MG63 (cell line): ENCODE measurements around the gene HIVEP1. TPM values are rescaled to one million over a fixed set of nuclear protein-coding genes. Genes with fewer than 3 reads are reported as not detected.
"Not testable (repeated sequence)": the region's sequence is repeated elsewhere in the genome, so short reads cannot be mapped to it uniquely, and the experiment has no call there.

Experiments used
- DNase-seq: peaks from one replicate; pipeline ENCODE4 v3.0.0-alpha.2; 2020
- H3K27me3 ChIP-seq: fragments of 250-450 bp; sonication (Bioruptor Pico); 2 replicates; pipeline ENCODE4 v1.5.1; 2020; ENCODE audit warnings: mild to moderate bottlenecking, moderate library complexity
- H3K36me3 ChIP-seq: fragments of 250-450 bp; sonication (Bioruptor Pico); 2 replicates; pipeline ENCODE4 v1.5.1; 2020; ENCODE audit warnings: mild to moderate bottlenecking, moderate library complexity
- H3K4me3 ChIP-seq: fragments of 250-450 bp; sonication (Bioruptor Pico); 2 replicates; pipeline ENCODE4 v1.5.1; 2020; ENCODE audit warnings: mild to moderate bottlenecking, moderate library complexity
- H3K9me3 ChIP-seq: fragments of 250-450 bp; sonication (Bioruptor Pico); 2 replicates; pipeline ENCODE4 v1.5.1; 2020; ENCODE audit warnings: mild to moderate bottlenecking, moderate library complexity
- total RNA-seq: library from RNA; depleted of rRNA; stranded (reverse); fragments of >200 nt; shearing (Covaris generic); gene quantifications from 2 replicates; pipeline ENCODE4 v1.2.3, GENCODE V29; 2014; ENCODE audit warnings: low replicate concordance

Gene HIVEP1
- total RNA-seq, 1 experiment from 2014 or later: 3.1 TPM

DNA sequence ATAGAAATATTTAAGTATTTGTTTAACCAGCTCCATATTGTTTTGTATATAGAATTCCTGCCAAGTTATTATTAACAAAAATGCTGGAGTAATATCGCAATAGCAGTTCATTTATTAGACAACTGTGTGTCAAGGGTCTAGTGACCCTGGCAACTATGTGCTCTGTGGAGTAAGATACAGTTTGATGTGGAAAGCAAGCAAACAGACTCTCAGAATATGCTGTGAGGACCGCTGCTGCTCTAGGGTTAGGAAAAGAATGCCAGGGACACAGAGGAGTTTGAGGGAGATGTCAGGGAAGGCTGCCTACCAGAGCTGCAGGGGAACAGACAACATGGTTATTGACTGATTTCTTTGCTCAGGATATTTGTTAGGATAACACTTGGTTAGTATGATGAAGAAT, 71.2 kb downstream of the HIVEP1 start:
- DNase-seq: no peak
- no peaks in the 10 kb centered on the region for H3K27me3 ChIP-seq

DNA sequence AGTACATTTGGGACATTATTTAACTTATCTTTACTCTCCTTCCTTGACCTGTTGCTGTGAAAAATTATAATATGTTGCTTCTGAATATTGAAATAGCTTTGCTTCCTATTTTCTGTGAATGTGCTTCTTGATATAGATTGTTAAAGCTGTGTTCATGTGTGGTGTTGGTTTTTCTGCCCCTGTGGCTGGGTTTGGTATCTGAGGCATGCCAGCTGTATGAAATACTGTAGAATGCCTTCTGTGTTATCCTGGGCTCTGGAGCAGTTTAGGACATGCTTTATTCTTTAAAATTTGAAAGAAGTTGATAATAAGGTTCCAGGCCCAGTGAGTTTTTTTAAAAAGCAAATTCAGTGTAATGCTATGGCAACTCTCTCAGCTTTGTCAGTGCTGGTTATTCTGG, 71.7 kb downstream of the HIVEP1 start:
- no peak for DNase-seq
- H3K36me3 ChIP-seq: no peaks in the 10 kb centered on the region
- no peaks in the 10 kb centered on the region for H3K9me3 ChIP-seq
- H3K27me3 ChIP-seq: no peaks in the 10 kb centered on the region
- no peak overlapping the region for H3K4me3 ChIP-seq

More for the DNA sequence above, 71.2 kb downstream of the HIVEP1 start:
- Histone ChIP-seq H3K4me3 (no peak overlapping the region), H3K9me3 (no peaks in the 10 kb centered on the region), H3K36me3 (no peaks in the 10 kb centered on the region)

DNA sequence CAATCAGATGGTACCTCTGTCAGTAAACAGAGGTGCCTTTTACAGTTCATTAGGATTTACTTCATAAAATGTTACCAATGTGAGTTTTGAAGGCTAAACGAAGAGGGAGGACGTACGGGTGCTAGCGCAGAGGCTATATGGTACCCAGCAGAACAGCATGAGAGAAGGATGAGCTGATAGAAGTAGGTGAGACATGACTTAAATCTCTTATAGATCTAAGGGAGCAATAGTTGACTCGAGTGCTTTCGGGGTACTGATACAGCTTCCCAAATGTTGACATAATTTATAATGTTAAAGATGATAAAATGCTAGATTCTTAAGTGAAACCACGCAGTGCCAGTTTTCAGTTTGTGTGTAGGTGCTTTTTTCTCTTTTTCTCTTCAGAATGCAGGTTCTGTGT, 72.6 kb downstream of the HIVEP1 start:
- no peak for DNase-seq
- Histone ChIP-seq H3K27me3 (no peaks in the 10 kb centered on the region), H3K4me3 (no peak overlapping the region), H3K9me3 (no peaks in the 10 kb centered on the region), H3K36me3 (no peaks in the 10 kb centered on the region)

DNA sequence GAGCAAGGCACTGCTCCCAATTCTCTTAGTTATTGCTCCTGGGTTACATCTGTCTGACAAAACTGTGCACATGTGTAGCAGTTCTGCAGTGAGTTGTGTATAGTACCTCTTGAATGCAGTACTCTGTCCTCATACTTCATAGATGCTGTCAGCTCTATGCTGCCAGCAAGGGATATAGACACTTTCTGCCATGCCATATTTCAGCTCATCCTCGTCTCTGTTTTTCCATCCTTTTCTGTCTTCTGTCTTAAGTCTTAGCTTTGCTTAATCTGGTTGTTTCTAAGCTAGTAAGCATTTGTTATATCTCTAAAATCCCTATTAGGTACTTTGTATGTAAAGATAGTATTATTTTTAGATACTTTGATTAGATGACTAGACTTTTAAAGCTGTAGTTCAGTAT, 76.4 kb downstream of the HIVEP1 start:
- no peaks in the 10 kb centered on the region for H3K9me3 ChIP-seq
- no peaks in the 10 kb centered on the region for H3K27me3 ChIP-seq
- peaks cover 10% of the 10 kb centered on the region; the same call in 1 of the 2 replicates for H3K36me3 ChIP-seq
- no peak overlapping the region for H3K4me3 ChIP-seq
- no peak for DNase-seq

DNA sequence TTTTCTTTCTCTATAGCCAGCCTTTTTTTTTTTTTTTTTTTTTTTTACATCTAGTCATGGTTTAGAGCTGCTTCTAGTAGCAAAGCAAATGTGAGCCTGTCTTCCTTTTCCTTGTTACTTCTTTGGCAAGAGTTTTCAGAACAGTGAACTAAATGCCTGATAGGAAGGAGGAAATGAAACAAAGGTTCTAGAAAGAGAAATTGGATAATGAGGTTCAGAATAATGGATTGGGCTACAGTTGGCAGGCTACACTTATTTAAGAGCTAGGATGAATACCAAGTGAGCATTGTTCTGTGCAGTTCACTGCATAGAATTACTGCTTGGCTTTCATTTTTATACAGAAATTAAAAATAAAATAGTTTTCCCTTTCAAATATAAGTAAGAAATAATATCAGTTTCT, 78.6 kb downstream of the HIVEP1 start:
- Histone ChIP-seq H3K27me3 (no peaks in the 10 kb centered on the region), H3K9me3 (no peaks in the 10 kb centered on the region), H3K4me3 (no peak overlapping the region), H3K36me3 (peaks cover 10% of the 10 kb centered on the region; the same call in 1 of the 2 replicates)
- no peak for DNase-seq

DNA sequence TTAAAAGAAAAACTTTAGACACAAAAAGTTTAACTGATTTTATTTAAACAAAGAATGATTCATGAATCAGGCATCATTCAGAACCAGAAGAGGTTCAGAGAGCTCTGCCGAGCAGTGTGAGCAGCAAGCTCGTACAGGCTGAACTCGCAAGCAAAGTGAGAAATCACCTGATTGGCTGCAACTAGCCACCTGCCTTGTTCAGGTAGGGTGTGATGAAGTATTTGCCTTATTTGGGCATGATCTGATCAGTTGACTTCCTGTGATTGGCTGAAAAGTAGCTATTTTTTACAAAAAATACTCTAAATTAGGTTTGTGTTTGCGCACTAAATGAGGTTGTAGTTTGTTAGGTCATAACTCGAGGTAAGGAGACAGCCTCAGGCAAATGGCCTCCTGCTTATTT, 80.7 kb downstream of the HIVEP1 start:
- Histone ChIP-seq H3K27me3 (no peaks in the 10 kb centered on the region), H3K9me3 (no peaks in the 10 kb centered on the region), H3K4me3 (no peak overlapping the region), H3K36me3 (peaks cover 10% of the 10 kb centered on the region; the same call in 1 of the 2 replicates)
- DNase-seq: no peak

DNA sequence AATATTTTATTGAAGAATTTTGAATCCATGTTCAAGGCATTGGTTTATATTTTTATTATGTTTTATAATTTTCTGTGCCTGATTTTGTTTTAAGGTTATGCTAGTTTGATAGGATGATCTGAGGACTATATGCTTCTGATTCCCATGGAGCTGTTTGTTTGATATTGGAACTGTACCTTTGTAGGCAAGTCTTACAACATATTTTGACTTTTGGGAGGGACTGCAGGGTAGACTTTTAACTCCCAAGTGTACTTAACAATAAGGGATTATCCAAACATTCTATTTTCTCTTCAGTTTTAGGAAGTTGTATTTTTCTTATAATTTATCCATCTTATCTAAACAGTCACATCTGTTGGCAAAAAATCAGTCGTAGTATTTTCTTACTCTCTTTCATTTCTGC, 82.6 kb downstream of the HIVEP1 start:
- Histone ChIP-seq H3K4me3 (no peak overlapping the region), H3K36me3 (peaks cover 10% of the 10 kb centered on the region; the same call in 1 of the 2 replicates), H3K9me3 (no peaks in the 10 kb centered on the region), H3K27me3 (no peaks in the 10 kb centered on the region)
- no peak for DNase-seq

DNA sequence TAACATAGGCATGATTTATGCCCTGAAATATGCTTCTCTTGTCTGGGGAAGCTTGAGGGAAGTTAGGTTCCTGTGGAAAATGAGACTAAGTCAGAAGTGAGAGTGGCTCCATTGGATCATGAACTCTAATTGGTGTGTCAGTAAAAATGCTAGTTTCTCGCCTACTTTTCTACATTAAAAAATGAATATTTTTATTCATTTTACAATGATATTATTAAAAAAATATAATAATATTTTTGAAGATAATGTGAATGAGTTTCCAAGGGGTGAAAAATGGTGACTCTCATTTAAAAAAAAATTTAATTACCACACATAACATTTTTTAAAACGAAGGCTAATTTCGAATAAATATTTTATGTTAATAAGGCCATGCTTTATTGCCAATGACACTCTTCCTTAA, 84.2 kb downstream of the HIVEP1 start:
- H3K4me3 ChIP-seq: no peak overlapping the region
- DNase-seq: no peak
- no peaks in the 10 kb centered on the region for H3K9me3 ChIP-seq
- no peaks in the 10 kb centered on the region for H3K27me3 ChIP-seq
- H3K36me3 ChIP-seq: peaks cover 8% of the 10 kb centered on the region; the same call in 1 of the 2 replicates

DNA sequence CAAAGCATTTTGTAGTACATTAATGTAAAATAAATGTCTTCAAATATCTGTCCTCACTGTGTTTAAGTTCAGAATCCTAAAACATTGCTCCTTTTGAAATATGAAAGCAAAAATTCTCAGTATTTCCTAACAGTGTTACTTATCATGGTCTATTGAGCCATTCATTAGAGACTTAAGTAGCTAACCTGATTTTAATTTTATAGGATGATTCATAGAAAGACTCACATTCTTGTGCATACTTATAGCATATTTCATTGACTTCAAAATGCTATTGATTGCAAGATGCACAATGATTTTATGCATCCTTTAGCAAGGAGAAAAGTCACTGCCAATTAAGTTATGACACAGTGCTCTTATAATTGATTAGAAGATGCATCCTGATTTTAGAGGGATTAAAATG, 85.7 kb downstream of the HIVEP1 start:
- no peak for DNase-seq
- Histone ChIP-seq H3K9me3 (no peaks in the 10 kb centered on the region), H3K4me3 (no peak overlapping the region), H3K27me3 (no peaks in the 10 kb centered on the region), H3K36me3 (no peaks in the 10 kb centered on the region)

DNA sequence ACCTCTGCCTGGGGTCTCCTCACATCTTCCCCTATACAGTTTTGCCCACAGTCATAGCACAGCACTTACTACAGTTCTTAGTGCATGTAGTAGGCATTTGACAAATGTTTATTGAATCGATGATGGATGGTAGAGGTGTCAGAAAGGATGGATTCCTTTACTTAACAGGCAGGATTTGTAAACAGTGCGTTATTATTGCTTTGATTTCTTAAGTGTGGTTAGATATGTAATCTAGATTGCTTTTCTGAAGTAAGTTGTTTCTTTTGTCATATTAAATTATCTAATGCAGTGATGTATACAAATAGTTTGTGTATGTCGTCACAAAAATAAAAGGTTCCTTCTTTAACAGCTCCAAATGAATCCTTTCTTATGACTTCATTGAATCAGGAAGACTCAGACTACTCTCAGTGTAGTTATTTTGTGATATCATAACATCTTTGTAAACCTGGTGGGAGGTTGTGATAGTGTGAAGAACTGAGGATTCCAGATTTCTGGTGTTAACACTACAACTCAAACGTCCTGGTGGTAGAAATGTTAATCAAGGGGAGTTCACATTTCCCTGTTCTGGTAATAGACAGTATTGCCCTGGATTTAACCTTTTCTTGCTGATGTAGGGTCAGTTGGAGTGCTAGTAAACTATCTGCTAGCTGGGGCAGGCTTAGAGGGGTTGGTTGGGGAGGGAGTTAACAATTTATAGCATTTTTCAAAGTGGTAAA, 87.7 kb downstream of the HIVEP1 start:
- no peak for DNase-seq
- Histone ChIP-seq H3K27me3 (no peaks in the 10 kb centered on the region), H3K9me3 (0 out of 2 replicates have a peak, but pooled peaks cover under 1% of the 10 kb centered on the region), H3K36me3 (no peaks in the 10 kb centered on the region), H3K4me3 (no peak overlapping the region)

DNA sequence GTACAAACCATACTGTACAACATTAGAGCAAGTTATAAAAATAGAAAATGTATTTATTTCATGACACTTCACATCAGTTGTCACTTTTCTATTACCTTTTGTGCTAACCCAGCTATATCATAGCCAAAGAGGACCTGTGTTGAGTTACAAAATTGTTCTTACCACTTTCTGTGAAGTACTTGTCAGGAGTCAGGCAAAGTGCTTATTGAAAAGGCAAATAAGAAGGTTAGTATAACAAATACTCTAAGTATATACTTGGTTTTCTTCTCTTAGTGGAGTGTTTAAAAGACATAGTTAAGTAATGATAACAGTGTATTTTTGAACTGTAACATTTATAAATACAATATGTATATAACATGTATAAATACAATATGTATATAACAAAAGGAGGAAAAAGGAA, 88.9 kb downstream of the HIVEP1 start:
- no peaks in the 10 kb centered on the region; the same call in 1 of the 2 replicates for H3K36me3 ChIP-seq
- H3K4me3 ChIP-seq: no peak overlapping the region
- peaks cover 4% of the 10 kb centered on the region; the same call in 1 of the 2 replicates for H3K9me3 ChIP-seq
- no peak for DNase-seq
- H3K27me3 ChIP-seq: no peaks in the 10 kb centered on the region

DNA sequence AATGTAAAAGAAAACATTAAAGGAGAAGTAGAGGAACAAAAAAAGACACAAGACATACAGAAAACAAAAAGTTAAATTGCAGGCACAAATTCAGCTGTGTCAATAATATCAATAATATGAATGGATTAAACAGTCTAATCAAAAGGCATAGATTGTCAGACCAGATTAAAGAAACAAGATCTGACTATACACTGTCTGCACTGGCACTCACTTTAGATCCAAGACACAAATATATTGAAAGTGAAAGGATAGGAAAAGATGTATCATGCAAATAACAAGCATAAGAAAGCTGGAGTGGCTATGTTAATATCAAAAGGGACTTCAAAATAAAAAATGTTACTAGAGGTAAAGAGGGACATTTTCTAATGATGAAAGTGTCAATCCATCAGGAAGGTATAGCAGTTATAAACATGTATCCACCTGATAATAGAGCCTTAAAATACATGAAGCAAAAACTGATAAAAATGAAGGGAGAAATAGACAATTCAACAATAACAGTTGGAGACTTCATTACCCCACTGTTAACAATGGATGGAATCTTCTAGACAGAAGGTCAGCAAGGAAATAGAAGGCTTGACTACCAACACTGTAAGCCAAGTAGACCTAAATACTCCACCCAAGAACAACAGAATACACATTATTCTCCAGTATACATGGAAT, 89.7 kb downstream of the HIVEP1 start:
- no peak for DNase-seq
- no peaks in the 10 kb centered on the region; the same call in 1 of the 2 replicates for H3K36me3 ChIP-seq
- no peaks in the 10 kb centered on the region for H3K27me3 ChIP-seq
- no peak overlapping the region for H3K4me3 ChIP-seq
- peaks cover 4% of the 10 kb centered on the region; the same call in 1 of the 2 replicates for H3K9me3 ChIP-seq

DNA sequence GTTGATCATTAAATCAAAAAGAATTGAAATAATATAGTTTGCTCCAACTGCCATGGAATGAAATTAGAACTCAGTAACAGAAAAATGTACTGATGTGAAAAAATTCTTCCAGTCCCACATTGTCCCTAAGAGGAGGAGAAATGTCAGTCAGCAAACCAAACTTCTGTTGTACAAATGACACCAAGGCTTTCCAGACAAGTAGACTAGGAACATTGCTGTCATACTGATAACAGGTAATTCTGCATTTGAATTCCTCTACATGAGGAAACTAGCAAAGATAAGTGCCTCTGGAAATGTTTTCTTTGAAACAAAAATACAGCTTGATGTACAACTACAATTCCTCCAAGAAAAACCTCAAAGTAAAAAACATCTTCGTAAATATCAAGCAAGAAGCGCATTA, 90.2 kb downstream of the HIVEP1 start:
- DNase-seq: no peak
- Histone ChIP-seq H3K4me3 (no peak overlapping the region), H3K9me3 (peaks cover 4% of the 10 kb centered on the region; the same call in 1 of the 2 replicates), H3K36me3 (no peaks in the 10 kb centered on the region; the same call in 1 of the 2 replicates), H3K27me3 (no peaks in the 10 kb centered on the region)

DNA sequence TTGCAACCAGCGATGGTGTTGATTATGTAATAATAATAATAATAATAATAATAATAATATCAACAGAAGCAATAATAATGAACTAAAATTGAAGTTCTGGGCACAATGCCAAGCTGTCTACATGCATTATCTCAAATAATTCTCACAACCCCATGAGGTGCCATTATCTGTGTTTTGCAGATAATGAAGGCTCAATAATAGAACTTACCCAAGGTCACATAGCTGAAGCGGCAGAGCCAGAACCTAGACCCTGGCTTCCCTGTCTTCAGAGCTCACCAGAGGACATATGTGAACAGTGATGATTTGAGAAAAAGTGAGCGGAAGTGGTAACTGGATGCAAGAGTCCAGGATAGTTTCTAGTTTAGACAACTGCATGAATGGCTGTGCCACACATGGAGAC, 91.0 kb downstream of the HIVEP1 start:
- no peak overlapping the region for H3K4me3 ChIP-seq
- H3K9me3 ChIP-seq: peaks cover 4% of the 10 kb centered on the region; the same call in 1 of the 2 replicates
- H3K36me3 ChIP-seq: no peaks in the 10 kb centered on the region; the same call in 1 of the 2 replicates
- DNase-seq: no peak
- no peaks in the 10 kb centered on the region for H3K27me3 ChIP-seq

DNA sequence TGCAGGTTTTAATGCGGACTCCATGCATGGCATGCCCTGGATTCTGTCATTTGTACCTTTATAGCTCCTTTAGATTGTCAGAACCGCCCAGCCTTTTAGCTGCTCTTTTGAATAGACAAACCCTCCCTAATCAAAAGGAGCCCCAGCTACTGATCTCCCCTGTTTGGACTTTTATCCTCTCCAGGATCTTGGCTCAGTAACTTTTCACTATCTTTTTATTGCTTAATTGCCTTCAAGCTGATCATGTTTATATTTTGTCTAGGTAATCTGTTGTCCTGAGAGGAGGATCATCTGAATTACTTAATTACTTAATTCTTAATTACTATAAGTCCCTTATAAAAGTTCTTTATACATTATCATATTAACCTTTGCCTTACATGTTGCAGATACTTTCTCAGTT, 93.2 kb downstream of the HIVEP1 start:
- H3K4me3 ChIP-seq: no peak overlapping the region
- H3K27me3 ChIP-seq: no peaks in the 10 kb centered on the region
- DNase-seq: no peak
- peaks cover 3% of the 10 kb centered on the region; the same call in 1 of the 2 replicates for H3K36me3 ChIP-seq
- peaks cover 4% of the 10 kb centered on the region; the same call in 1 of the 2 replicates for H3K9me3 ChIP-seq

DNA sequence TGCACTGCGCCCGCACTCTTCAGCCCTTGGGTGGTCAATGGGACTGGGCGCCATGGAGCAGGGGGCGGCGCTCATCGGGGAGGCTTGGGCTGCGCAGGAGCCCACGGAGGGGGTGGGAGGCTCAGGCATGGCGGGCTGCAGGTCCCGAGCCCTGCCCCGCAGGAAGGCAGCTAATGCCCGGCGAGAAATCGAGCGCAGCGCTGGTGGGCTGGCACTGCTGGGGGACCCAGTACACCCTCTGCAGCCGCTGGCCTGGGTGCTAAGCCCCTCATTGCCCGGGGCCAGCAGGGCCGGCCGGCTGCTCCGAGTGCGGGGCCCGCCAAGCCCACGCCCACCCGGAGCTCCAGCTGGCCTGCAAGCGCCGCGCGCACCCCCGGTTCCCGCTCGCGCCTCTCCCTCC, 96.3 kb downstream of the HIVEP1 start:
- DNase-seq, H3K9me3 ChIP-seq, H3K4me3 ChIP-seq, H3K27me3 ChIP-seq, H3K36me3 ChIP-seq: not testable (repeated sequence)

DNA sequence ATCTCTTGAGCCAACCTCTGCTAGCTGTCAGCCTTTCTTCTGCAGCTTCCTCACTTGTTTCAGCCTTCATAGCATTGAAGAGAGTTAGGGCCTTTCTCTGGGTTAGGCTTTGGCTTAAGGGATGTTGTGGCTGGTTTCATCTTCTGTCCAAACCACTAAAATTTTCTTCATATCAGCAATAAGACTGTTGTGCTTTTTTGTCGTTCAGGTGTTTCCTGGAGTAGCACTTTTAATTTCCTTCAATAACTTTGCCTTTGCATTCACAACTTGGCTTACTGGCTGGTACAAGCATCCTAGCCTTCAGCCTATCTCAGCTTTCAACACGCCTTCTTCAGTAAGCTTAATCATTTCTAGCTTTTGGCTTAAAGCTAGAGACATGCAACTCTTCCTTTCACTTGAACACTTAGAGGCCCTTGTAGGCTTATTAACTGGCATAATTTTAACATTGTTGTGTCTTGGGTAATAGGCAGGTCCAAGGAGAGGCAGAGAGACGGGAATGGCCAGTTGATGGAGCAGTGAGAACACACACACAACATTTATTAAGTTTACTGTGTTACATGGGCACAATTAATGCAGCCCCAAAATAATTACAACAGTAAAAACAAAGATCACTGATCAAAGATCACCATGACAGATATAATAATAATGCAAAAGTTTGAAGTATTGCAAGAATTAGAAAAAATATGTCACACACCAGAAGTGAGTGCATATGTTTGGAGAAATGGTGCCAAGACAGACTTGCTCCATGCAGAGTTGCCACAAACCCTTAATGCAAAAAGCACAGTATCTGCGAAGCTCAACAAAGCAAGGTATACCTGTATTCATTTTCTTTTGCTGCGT, 98.6 kb downstream of the HIVEP1 start:
- Histone ChIP-seq H3K27me3 (no peaks in the 10 kb centered on the region), H3K4me3 (no peak overlapping the region), H3K36me3 (peaks cover 12% of the 10 kb centered on the region), H3K9me3 (no peaks in the 10 kb centered on the region; the same call in 1 of the 2 replicates)
- DNase-seq: no peak
